ENCODE results near the gene CTTNBP2.

GRCh38 chr7:117803476-117803875, 69.8 kb downstream of the CTTNBP2 start:
- TF ChIP-seq POLR2A (IDR thresholded peaks at IDR 0.05) (no peak), CTCF (IDR thresholded peaks at IDR 0.05) (no peak), EP300 (IDR thresholded peaks at IDR 0.05) (no peak)
